NCI-H187 (cell line): ENCODE measurements around the gene KDM2B.
A peak's percentile ranks its signal among the peaks of the same experiment; 100 is the strongest.

ENCODE experiments used
- DNase-seq, 2 experiments: peaks; one replicate each; lab custom pipeline; 2025; lab: John Stamatoyannopoulos, UW

KDM2B gene

DNA sequence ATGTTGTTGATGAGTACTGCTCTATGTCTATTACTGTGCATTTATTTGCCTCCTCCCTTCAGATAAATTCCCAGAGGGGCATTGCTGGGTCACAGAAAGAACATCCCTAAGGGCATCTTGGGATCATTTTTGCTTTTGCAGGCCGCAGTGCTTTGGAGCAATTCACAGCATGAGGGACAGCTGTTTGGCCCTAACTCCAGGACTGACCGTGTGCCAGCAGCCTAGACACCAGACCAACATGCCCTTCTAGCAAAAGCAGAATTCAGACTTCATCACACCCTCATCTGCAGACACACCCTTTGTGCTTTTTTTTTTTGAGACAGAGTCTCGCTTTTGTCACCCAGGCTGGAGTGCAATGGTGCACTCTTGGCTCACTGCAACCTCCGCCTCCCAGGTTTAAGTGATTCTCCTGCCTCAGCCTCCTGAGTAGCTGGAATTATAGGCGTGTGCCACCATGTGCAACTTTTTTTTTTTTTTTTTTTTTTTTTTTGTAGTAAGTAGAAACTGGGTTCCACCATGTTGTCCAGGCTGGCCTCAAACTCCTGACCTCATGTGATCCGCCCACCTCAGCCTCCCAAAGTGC lies 149.9 kb downstream of the KDM2B start:
- DNase-seq: no peak

DNA sequence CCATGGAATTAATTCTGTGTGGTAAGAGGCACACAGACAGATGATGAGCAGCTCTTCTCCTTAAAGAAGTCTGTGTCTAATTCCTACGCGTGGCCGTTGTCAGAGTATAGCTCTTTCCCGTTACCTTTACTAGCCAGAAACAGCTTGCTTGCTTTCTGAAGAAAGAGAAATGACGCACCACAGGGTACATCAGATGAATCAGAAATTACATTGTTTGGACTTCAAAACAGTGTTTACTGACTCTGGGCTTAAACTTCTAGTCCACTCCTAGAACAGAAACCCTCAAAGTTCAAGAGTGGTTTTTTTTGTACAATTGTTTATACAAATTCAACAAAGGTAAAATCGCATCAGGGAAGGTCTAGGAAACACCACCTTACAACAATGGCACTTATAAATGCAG lies 151.9 kb downstream of the KDM2B start:
- DNase-seq: no peak

- DNase-seq: no peak
These were observed 153.2 kb downstream of the KDM2B start for GRCh38 chr12:121427556-121428050.

DNA sequence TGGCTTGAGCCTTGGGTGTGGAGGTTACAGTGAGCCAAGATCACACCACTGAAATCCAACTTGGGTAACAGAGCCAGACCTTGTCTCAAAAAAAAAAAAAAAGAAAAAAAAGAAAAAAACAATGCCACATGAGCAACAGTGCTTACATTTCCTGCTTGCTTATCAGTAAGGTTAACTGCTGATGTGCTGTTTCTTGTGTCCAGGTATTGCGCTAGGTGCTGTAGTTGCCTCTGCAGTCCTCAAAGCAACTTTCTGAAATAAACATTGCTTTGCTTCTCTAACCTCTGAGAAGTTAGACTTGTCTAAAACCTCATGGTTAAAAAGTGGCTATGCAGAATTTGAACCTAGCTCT lies 156.2 kb downstream of the KDM2B start:
- no peak for DNase-seq

GRCh38 chr12:121423682-121424623 lies 156.9 kb downstream of the KDM2B start:
- DNase-seq: no peak

- DNase-seq: no peak
These were observed 157.6 kb downstream of the KDM2B start for GRCh38 chr12:121423253-121423652.

DNA sequence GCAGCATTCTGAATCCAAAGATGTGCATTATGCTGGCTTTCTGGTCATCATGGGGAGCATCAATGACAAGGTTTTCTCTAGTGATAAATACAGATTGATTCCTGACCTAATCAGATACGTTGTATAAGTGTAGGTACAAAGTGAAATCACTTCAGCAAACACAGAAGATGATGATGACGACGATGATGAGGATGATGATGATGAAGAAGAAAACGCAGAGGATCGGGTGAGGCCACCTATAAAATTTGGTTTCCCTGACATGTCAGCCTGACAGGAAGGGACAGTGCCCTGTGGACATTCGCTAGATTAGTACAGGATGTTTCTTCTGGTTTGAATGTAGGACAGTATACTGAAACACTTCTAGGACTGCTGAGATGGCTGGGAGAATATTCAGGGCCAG lies 160.7 kb downstream of the KDM2B start:
- no peak for DNase-seq

GRCh38 chr12:121417847-121418246 lies 163.0 kb downstream of the KDM2B start:
- no peak for DNase-seq

DNA sequence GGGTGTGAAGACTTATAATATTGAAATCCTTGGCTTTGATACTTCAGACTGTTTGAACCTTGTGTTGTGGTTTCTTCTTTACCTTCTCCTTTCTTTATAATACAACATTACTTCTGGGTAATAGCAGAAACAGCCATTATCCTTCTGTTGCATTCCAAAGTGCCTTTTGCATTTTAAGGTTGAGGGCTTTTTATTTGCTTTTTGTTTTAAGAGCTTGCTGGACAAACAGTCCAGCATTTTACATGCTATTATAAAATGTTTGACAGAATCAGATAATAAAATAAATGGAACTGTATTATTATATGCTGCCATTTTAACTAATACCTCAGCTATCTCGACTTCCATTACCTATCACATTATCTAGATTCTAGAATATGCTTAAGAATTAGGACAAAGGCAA lies 166.9 kb downstream of the KDM2B start:
- no peak for DNase-seq

- no peak for DNase-seq
These were observed 175.6 kb downstream of the KDM2B start for GRCh38 chr12:121405211-121405610.

DNA sequence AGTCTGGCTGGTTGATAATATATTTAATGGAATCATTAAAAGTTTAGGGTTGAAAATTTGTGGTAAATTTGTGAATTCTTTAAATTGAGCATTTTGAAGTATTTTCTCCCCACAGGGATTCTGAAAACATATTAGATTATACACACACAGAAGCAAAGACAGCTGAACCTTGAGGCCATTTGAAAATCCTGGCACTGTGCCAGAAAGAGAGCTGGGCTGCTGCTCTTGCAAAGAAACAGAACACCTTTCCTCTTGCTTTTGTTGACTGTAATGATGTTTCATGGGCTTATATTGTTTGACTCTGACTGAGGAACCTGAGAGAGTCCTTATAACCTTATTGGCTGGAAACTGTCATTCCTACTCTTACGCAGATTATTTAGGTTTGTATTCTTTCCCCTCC lies 176.1 kb downstream of the KDM2B start:
- DNase-seq: peak; percentile 70 to 87

- DNase-seq: no peak
These were observed 177.1 kb downstream of the KDM2B start for GRCh38 chr12:121403721-121404120.

DNA sequence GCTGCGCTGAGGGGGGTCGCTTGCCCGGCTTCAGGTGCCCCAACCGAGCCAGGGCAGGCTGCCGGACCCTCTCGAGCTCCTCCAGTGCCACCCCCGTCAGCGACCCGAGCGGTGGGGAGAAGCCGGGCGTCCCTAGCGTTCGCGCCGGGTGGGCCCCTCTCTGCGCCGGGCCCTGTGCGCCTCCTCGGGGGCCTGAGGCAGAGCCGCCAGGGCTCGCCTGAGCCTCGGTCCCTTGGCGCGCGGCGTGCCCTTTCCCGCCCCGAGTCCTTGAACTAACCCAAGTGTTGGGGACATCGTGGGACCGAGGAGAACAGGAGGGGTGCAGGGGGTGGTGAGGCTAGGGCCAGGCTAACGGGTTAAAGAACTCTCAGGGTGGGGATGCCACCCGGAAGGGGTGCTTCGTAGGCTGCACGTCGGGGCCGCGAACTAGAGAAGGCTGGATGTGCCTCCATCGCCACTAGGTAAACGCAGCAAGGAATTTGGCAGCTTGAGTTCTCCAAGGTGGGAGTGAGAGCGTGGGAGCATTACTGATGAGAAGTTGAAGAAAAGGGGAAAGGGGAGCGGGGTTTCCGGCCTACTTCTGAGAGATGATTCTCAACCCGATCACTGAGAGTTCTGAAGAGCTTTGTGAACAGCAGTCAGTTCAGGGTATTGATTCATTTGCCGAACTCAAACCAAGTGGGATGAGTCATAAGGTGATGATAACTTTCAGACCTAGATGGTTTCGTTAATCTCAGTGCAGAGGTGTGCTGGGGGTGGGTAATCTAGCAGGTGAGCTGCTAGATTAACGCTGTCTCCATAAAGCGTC lies 180.3 kb downstream of the KDM2B start:
- no peak for DNase-seq

DNA sequence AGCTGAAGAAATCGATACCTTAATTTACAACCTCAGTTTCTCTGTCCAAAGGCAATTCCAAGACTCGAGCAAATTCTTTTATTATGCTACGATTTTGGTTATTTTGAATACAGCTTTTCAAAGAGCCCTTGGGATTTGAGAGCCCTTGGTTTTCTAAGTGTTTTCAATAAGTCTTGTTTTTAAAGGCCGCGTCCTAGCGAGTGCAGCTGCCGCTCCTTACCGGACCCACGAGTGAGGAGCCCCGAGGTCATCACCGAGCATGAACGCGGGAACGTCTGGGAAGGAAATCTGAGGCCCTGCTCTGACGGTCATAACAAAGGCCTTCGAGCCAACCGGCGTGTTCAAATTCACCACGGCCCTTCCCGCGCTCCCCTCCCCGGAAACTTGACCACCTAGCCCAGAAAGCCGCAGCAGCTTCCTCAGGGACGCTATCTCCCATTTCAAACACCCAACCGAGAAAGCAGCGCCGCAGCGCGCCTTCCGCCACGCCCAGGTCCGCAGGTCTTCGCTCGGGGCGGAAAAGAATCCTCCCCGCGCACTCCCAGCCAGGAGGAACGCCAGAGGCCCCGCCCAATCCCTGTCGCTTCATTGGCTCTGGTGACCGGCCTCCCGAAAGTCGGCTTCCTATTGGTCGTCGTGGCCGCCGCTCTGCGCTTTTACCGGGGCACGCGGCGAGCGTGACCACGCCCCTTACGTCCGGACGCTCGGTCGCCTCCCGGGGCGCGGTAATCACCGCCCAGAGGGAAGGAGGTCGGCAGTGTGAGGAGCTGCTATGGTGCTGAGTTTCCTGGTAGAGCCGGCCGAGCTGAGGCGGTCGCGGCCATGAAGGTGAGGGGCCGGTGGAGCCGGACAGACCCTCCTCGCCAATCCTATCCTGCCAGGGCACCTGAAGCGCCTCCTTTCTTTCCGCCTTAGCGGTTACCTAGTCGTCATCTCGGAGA lies 181.2 kb downstream of the KDM2B start, which contains the start of gene RNF34:
TSS of gene RNF34 (plus strand) at position 728 of the 941 bp plus-strand sequence. CDS start at position 823, 95 bp downstream.
- peak; percentile 97 to 99 for DNase-seq

- no peak for DNase-seq
These were observed 182.5 kb downstream of the KDM2B start for GRCh38 chr12:121398355-121398754.

DNA sequence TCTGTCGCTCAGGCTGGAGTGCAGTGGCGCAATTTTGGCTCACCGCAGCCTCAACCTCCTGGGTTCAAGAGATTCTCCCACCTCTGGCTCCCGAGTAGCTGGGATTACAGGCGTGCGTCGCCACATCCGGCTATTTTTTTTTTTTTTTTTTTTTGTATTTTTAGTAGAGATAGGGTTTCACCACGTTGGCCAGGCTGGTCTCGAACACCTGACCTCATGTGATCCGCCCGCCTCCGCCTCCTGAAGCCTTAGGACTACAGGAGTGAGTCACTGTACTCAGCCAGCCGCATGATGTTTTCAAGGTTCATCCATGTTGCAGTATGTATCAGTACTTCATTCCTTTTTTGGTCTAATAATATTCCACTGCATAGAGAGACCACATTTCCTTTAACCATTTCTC lies 183.3 kb downstream of the KDM2B start:
- no peak for DNase-seq

DNA sequence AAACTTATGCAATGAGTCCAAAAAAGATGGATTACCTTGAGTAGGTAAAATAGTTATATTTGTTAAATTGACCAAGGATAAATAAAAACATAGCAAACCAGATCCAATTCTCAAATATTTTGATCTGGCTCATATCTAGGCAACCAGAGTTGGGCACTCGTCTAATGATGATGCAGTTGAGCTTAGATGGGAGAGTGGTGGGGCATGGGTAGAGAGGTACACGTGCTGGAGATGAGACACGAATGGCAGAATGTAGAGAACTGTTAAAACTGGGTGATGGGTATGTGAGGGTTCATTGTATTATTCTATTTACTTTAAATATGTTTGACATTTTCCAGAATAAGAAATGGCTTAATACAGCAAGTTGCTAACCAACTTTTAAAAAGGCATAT lies 188.5 kb downstream of the KDM2B start:
- no peak for DNase-seq

DNA sequence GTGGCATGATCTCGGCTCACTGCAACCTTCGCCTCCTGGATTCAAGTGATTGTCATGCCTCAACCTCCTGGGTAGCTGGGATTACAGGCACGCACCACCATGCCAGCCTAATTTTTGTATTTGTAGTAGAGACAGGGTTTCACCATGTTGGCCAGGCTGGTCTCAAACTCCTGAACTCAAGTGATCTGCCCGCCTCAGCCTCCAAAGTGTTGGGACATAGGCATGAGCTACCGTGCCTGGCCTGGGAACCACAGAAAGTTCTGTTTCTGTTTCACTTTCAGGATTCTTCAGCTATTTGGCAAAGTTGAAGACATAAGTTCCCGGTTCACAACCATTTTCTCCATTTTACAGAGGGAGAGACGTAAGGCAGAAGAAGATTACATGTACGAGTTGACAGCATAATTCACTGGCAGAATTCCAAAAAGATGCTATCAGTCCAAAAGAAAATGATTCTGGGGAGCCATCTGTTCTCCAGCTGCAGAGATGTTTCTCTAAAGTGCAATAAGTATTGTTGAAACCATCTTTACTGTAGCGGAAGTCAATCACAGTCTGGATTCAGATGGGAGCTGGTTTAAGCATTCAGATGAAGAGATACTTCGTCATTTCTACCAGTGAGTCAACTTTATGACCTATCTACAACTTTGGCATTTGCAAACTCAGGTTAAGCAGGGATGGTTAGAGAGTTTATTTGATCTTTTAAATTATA lies 189.1 kb downstream of the KDM2B start:
- no peak for DNase-seq

DNA sequence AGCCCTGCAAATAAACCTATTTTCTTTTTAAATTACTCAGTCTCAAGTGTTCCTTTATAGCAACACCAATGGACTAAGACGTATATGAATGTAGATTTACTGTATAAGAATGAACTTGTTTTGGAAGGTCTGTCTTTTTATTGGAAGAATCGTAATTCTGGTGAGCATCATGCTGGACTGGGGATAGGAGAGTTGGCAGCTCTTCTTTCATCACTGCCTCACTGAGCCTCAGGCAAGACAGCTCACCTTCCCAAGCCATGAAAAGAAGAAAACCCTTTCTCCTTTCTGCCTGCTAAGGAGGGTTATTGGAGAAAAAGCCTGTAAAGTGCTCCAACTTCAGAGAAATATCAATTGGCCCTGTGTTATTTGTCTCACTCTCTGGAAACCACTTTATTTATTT lies 190.0 kb downstream of the KDM2B start:
- no peak for DNase-seq

GRCh38 chr12:121388421-121388981 lies 192.3 kb downstream of the KDM2B start:
- no peak for DNase-seq
